GM19452 (cell line): ENCODE results near the gene PSD4.

ENCODE experiments used
- ATAC-seq: cut with Tn5 transposase; IDR thresholded peaks from one replicate; pipeline ENCODE4 v1.9.1; 2021; ENCODE audit not compliant: unreplicated experiment

Gene PSD4

DNA sequence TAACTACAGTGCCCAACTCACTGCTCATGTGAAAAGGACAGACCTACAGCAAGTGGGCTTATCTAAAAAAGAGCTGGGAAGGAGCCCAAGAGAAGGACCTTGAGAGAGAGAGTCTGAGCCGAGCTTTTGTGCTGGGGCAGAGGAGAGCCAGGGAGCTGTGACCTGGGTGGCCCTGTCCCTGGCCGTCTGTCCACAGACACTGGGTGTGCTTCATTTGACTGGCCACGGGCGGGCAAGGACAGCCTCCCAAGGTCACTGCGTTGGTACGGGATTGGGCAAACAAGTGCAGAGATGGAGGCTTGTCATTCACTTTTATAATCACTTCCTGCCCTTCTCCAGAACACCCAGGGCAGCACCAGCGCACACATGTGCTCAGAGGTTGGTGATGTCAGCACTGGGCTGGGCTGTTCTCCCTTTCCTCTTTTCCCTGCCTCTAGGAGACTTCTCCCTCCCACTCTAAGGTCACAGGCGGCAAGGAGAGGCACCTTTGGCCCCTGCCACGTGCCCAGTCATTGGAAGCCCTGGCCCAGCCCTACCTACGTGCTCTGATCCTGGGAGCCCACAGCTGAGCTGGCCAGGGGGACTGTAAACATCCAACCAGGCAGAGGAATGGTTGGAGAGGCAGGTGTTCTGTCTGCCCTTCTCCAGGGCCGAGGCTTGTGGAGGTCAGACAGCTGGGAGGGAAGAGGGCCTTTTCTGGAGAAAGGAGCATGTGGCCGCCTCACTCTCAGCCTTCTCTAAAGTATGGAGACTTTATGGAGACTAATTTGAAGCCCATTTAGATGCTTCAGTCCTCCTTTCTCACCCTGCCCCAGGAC, 6.4 kb upstream of the PSD4 start:
- no peak for ATAC-seq

DNA sequence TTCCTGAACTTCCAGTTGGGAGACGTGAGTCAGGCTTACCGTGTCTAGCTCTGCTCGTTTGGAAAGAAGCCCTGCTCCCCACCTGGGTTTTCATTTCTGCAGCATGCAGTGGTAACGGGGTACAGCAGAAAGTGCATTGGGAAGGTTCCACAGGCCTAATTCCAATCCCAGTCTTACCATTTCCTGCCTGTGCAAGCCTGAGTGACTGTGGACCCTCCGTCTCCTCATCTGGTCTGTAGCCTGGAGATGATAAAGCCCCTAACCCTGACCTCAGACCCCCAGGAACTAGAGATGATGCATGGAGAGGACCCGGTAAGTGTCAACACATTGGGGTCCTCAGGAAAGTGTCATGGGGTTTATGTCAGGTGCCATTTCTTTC, 5.8 kb upstream of the PSD4 start:
- no peak for ATAC-seq

DNA sequence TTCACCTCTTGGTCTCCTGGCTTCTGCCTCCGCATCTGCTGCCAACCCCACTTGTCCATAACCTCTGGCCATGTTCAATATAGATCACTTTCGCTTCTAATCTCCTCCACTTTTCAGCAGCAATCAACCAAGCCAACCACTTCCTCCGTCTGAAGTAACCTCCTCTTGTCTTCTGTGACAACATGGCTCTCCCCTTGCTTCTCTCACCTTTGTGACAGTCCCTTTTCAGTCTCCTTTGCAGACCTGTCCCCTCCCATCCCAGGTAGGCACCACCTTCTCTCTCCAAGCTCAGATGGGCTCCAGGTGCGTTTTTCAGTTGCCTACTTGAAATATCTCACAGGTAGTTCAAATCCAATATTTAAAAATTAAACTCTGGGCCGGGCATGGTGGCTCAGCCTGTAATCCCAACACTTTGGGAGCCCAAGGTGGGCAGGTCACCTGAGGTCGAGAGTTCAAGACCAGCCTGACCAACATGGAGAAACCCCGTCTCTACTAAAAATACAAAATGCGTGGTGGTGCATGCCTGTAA, 4.7 kb upstream of the PSD4 start:
- ATAC-seq: no peak

DNA sequence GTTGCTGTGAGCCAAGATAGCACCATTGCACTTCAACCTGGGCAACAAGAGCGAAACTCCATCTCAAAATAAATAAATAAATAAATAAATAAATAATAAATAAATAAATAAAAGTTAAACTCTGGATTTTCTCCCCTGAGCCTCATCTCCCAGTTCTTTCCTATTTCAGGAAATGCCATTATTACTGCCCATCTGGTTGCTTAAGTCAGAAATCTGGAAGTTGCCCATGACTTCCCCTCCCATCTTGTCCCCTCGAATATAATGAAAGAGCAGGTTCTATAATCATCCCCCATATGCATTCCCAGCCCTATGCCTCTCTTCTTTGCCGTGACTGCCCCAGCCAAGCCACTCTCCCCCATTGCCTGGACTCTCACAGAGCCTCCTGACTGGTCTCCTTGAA, 4.2 kb upstream of the PSD4 start:
- no peak for ATAC-seq

DNA sequence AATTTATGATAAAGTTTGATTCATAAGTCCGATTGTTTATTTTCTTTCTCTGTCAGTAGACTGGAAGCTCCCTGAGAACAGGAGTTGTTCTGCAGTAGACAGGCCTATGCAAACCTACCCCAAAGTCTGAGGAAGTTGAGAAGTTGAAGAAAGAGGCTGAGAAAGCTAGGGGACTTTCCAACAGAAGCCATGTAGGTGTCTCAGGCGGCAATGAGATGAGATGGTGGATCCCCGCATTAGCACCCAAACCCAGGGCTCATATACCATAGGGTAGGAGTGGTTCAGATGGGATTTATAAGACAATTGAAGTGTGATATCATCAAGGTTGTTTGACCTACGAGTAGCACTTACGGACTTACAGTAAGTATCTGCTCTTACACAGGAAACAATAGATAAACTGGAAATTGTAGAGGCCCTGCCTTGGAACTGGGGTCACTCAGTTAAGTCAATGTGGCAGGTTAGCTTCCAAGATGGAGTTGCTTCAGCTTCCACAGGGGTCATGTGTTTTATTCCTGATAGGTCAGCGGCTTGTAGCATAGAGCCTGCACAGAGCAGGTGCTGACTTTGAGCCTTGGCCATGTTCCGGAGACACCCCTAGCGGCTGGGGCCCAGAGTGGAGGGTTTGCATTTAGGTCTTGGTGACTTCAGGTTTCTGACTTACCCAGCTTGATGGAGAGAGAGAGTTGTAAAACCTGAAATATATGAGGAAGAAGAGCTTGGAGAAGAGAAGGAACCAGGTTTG, 2.3 kb upstream of the PSD4 start:
- ATAC-seq: no peak

DNA sequence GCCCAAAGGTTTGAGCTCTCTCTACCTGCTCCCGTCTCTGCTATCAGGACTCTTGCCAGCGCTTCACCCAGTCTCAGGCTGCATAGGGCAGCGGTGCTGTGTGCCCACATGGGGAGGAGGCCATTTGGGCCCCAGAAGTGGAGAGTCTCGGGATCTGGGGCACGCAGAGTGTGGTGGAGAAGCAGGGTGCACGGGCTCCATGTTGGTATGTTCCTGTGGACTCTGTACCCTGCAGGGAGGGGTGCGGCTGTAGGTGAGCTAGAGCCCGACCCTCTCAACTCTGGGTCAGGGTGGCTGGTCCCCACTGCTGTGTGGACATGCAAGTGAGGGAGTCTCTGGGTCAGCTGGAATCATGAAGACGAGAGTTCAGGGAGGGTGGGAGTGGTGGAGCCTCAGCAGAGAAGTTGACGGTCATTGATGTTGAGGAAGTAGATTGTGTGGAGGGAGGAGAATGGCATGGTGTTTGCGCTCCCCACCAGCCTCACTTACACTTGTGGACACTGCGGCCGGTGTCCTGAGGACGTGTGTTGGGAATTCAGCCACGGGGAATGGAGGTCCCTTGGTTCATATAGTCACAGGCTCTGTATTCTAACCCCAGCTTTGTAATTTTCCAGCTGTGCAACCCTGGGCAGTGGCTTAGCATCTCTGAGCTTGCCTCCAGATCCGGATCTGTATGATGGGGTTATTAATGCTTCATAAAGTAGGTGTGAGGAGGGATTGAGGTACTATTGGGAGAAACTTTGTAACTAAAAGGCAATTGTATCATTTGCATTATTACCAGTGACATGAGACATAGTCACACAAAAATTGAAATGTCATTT, 840 bp upstream of the PSD4 start:
- no peak for ATAC-seq

DNA sequence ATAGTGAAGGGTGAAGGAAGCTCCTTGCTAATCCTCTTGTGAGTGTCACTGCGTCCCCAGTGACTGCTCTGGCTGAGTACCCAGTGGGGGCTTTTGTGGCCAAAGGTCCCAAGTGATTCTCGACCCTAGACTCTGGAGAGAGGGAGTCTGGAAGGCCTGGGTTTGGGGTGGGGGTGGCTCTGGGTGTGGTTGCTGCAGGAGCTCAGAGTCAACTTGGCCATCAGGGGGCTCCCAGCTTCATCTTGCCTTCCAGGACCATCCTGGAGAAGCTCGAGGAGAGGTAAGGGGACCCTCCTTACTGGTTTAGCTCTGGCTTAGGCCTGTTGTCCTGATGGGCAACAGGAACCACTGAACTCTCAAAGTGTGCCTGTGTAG, 592 bp downstream of the PSD4 start:
- no peak for ATAC-seq

DNA sequence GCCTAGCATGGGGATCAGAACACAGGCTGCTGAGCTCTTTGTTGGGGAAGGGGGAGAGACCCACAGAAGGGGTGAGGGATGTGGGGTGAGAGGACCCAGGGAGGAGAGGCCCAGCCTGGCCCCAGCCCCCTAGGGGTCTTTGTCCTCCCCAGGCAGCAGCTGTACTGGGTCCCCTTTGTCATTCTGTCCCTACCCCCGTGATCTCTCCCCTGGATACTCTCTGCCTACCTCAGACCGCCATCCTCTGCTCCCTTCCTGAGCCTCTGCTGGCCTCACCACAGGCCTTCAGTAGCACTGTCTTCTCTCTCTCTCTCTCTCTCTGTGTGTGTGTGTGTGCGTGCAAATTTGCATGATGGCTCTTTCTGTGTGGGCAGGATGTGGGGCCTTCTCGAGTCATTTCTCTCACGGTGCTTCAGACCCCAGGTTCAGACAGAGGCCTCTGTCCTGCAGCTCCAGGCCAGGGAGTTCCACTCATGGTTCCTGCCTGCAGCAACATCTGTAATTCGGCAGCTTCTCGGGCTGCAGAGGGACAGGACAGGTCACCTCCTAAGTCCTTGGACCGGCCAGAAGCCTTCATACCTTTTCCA, 1.4 kb downstream of the PSD4 start:
- peak; percentile 68 for ATAC-seq

DNA sequence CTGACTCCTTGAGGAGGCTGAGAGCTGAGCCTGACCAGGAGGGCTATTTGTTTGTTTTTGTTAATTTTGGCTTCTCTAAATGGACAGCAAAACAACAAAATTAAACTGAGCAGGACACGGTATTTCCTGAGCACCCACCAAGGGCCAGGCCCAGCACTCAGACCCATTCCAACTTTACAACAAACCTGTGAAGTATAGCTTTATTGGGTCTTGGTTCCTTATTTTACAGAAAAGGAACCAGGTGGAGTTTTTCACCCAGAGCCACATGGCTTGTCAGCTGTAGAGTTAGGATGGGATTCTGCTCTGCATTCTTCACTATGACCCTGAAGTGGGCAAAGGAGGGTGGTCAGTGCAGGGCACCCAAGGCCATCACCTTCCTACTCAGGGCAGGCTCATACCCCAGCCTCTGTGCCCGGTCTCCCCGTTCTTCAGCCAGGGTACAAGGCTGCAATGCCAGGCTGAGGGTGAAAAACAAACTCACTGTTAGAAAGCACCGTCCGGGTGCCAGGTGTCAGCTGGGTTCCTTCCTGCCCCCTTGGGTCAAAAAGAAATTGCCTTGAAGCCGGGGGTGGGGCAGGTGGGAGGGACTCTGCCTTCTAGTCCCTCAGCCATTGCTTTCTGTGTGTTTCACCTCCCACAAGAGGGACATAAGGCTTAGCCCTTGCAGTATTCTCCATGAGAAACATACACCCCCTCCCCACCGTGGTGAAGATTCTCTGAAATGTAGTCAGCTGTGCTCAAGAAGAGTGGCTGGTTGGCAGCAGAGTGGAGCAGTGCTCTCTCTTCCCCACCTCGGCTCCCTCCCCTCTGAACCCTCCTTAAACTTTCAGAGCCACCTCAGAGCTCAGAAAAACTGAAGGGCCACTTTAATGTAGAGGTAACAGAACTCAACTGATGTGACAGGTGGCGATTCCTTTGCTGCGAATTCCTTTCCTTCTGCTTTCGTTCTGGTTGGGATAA, 2.2 kb downstream of the PSD4 start:
- no peak for ATAC-seq

DNA sequence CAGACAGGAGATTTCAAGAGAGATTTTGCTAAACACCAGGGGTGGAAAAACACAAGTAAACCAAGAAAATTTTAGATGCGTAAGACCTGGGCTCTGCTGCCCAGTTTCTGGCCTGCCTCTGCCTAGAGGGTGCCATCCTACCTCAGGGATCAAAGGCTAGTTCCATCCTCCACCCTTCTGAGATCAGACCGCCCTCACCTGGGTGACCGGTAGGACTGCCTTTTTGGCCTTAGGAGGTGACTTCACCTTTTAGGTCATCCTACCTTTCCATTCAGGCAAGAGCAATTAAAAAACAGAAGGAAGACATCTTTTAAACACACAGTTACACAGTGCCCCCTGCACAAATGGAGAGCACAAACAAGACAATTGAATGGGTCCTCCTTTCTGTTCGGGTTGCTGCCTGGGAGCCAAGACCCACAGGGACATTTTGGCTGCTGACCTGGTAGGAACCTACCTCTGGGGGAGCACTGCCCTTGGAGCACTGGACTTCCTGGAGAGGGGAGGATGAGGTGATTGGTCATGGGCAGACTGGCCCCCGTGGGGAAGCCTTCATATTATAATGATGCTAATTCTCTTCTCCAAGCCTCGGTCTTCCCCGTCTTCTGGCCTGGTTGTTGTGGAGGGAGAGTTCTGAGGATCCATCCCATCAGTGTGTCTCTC, 3.1 kb downstream of the PSD4 start:
- no peak for ATAC-seq

DNA sequence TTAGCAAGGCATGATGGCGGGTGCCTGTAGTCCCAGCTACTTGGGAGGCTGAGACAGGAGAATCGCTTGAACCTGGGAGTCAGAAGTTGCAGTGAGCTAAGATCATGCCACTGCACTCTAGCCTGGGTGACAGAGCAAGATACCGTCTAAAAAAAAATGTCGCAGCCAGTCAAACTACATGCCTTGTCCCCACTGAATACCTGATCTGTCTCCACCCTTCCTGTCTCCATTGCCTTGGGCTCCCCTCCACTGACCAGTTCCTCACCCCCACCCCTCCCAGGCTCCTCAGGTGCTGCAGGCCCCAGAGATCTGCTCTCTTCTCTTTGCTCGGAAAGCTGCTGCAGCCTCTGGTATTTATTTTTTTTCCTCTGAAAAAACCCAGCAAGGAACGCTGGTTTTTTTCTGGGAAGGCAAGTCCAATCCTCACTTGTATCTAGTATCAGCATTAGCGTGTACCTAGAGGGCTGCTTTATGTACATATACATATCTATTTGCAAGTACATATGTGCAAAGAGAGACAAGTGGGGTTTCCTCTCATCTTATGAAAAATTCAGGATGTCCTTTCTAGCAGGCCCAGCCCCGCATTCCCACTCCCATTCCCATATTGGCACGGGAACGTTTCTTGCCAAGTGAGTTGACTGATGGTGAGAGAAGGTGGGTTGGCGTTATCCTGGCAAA, 4.4 kb downstream of the PSD4 start:
- ATAC-seq: no peak

DNA sequence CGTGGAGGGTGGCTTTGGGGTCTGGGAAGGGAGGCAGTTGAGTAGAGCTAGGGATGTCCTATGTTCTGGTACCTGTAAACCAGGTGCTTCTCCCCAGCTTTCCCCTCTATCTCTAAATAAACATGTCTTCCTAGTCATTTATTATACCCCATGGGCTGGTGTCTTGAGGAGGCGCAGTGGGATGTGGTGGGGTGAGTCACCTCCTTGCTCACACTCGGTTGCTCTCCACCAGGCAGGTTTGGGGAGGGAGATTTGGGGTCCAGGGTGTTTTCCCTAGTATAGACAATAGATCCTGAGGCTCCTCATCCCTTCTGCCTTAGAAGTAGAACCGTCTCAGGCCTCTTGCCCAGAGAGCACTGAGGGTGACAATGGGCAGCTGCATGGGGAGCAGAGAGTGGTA, 5.1 kb downstream of the PSD4 start:
- no peak for ATAC-seq

DNA sequence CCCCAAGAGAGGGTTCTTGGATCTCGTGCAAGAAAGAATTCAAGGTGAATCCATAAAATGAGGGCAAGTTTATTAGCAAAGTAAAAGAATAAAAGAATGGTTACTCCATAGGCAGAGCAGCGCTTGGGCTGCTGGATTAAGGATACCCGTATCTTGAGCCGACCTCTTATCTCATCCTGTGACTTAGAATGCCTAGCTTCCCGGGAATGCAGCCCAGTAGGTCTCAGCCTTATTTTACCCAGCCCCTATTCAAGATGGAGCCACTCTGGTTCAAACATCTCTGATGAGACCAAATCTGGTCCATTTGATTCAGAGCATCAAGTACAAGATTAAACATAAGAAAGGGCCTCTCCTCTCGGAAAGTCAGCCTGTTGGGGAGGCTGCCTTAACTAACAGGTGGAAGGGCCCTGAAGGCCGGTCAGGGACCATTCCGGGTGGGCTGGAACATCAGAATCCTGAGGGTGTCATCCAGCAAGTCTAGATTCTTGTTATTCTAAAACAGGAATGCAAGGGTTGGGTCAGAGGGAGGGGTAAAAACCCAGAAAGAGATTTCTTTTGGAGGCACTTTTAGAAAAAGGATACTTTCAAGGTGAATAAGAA, 5.8 kb downstream of the PSD4 start:
- no peak for ATAC-seq

DNA sequence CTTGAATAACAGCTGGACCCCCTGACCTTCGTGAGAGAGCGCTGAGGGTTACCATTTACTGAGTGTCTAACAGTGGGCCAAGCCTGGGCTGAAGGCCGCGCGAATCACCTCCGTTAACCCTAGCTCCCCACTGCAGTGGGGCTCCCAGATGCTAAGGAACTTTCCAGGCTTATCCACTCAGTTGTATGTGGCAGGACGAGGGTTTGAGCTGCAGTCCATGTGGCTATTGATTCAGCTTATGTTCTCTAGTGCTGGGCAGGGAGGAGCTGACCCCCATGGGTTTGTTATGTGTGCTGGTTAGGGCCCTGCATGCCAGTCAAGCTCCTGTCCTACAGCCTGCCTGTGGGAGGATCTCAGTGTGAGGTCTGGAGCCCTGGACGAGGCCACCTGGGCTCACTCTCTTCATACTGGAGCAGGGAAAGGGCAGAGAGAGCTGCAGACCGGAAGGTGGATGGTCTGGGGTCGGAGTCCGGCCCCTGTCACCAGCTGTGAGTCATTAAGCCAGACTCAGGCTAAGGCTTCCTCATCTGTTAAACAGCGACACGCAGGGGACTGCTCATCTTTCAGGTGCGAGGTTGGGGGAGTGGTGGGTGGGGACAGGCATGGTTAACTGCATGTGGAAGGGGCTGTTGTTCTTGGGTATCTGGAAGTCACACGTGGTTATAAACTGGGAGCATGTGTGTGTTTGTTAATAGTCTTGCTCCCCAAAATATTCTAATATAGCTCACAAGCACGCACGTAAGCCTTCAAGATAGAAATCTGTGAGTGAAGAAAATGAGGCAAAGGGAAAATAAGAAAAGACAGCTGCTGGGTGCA, 6.6 kb downstream of the PSD4 start:
- no peak for ATAC-seq

DNA sequence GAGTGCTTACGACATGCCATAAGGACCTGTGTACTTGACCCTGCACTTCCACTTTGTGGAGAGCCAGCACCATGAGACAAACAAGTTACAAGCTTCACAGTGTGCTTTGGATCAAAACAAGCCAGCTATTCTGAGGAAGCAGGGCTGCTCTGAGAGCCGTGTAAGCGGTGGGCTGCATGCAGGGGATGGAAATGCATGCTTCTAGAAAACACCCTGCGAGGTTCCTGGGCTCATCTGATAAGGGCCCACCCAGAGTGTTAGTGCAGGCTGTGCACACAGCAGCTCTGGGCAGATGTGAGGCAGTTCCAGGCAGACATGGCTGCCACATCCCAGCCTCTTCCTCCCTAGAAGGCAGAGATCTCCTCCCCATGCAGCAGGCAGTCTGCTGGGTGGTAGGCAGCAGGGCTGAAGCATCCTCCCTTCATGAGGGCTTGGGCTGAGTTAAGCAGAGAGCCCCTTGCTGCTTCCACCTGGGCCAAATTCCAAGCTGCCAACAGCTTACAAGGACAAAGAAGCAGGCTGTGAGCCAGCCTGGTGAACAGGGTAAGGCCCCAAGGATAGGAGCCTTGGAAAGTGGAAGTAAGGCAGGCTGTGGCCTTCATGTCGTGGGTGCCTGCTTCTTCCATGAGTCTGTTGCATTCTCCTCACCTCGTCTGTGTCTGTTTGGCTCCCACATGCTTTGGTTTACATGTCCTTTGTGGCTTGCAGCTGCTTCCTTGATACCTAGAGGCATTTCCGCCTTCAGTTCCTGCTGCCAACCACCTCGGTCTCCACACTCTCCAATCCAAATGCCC, 7.7 kb downstream of the PSD4 start:
- ATAC-seq: no peak

DNA sequence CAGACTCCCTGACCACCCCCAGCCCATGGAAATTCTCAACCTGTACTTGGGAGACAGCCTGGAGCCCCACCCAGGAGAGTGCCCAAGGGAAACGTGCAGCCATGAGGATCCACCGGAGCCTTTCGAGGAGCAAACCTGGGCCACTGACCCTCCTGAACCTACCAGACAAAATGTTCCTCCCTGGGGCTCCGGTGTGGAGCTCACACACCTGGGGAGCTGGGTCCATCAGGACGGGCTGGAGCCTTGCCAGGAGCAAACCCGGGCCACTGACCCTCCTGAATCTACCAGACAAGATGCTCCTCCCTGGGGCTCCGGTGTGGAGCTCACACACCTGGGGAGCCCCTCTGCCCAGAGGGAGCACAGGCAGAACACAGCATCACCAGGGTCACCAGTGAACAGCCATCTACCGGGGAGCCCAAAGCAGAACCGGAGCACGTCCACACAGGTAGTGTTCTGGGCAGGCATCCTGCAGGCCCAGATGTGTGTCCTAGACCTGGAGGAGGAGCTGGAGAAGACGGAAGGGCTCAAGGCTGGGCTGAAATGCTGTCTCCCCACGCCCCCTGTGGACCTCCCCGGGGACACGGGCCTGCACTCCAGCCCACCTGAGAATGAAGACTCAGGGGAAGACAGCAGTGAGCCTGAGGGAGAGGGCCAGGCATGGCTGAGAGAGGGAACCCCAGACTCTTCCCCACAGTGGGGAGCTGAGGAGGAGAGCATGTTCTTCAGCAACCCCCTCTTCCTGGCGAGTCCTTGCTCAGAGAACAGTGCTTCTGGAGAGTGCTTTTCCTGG, 8.9 kb downstream of the PSD4 start:
- no peak for ATAC-seq
